ENCODE measurements around the gene NFKB1. TPM values are rescaled to one million over a fixed set of nuclear protein-coding genes. Genes with fewer than 3 reads are reported as not detected.
"Not testable (repeated sequence)": the region's sequence is repeated elsewhere in the genome, so short reads cannot be mapped to it uniquely, and the experiment has no call there.

The NFKB1 gene
- total and polyA plus RNA-seq, 5 donors, result 8.8 to 24.0 (median 21.8) TPM

DNA sequence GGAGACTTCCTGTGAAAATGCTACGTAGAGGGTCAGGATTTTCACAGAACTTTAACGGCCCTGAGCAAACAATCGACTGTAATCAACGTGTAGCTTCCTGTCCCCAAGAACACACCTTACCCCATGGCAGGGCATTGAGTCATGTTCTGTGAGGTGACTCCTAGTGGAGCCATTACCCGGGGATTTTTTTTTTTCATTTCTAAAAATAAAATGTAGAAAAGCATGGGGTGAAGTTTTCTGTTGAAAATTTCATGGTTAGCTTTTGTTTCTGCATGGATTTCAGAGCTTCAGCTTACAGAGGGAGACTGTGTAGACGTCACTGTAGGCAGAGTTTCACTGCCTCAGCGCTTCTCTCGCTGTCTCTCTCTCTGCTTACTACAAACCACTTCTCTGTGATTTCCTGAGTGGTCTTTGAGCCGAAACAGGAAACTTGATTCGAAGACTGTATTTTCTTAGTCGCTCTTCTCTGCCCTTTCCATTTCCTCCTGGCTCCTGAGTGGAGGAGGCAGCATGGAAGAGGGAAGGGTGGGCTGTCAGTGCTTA, 111.7 kb downstream of the NFKB1 start:
- H3K27ac ChIP-seq (ENCODE audit: low read length), result no peak overlapping the region
- H3K4me3 ChIP-seq (ENCODE audit: low read length), result no peak overlapping the region
- no peaks in the 10 kb centered on the region for H3K4me1 ChIP-seq (ENCODE audit: control insufficient read depth, insufficient read depth, low read length)
- DNase-seq, result no peak
- peak in 1 of 2 donors; percentile 52 for ATAC-seq
- H3K9me3 ChIP-seq (ENCODE audit: control insufficient read depth, low read length), result no peaks in the 10 kb centered on the region
- intact Hi-C loops (cut with DNase I), result loop anchor here in 1 of 4 donors (10.0 kb wide), 1 partner anchor 158 kb away; no protein-coding TSS in a partner anchor
- no peaks in the 10 kb centered on the region for H3K27me3 ChIP-seq (ENCODE audit: control insufficient read depth, insufficient read depth)
- 51% methylated on average over 11 of the region's 11 CpGs for WGBS

DNA sequence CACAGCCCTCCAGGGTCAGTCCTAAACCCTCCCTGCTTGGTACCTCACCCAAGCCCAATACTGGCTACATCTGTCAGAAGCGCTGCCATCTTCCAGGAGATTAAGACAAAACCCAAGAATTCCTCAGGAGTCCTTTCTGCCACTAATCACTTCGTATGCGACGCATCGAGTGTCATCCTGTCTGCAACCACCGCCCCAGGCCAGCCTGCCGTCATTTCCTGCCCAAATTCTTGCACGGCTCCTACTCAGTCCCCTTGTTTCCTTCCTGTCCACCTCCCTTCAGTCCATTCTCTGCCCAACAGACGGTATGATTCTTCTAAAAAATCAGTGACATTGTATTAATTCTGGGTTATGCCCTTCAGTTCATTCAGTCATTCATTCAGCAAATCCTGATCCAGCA, 113.6 kb downstream of the NFKB1 start:
- peak; percentile 34 to 74 for ATAC-seq
- DNase-seq, result no peak
- H3K27ac ChIP-seq (ENCODE audit: low read length), result peak overlapping the region; percentile 20
- H3K4me3 ChIP-seq (ENCODE audit: low read length), result no peak overlapping the region
- no peaks in the 10 kb centered on the region for H3K27me3 ChIP-seq (ENCODE audit: control insufficient read depth, insufficient read depth)
- WGBS, result 66% methylated on average over 9 of the region's 9 CpGs
- intact Hi-C loops (cut with DNase I), result loop anchor here in 1 of 4 donors (10.0 kb wide), 1 partner anchor 160 kb away; no protein-coding TSS in a partner anchor
- H3K4me1 ChIP-seq (ENCODE audit: control insufficient read depth, insufficient read depth, low read length), result no peaks in the 10 kb centered on the region
- no peaks in the 10 kb centered on the region for H3K9me3 ChIP-seq (ENCODE audit: control insufficient read depth, low read length)

DNA sequence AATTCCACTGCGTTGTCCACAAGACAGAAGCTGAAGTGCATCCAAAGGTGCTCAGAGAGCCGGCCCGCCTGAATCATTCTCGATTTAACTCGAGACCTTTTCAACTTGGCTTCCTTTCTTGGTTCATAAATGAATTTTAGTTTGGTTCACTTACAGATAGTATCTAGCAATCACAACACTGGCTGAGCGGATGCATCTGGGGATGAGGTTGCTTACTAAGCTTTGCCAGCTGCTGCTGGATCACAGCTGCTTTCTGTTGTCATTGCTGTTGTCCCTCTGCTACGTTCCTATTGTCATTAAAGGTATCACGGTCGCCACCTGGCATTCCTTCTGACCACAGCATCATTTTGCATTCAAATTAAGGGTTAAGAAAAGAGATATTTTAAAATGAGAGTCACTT, 115.5 kb downstream of the NFKB1 start:
- H3K4me3 ChIP-seq (ENCODE audit: low read length), result no peak overlapping the region
- no peak for DNase-seq
- H3K27me3 ChIP-seq (ENCODE audit: control insufficient read depth, insufficient read depth), result no peaks in the 10 kb centered on the region
- H3K9me3 ChIP-seq (ENCODE audit: control insufficient read depth, low read length), result no peaks in the 10 kb centered on the region
- WGBS, result 63% methylated on average over 9 of the region's 9 CpGs
- no peak for ATAC-seq
- H3K4me1 ChIP-seq (ENCODE audit: control insufficient read depth, insufficient read depth, low read length), result peaks cover 2% of the 10 kb centered on the region
- H3K27ac ChIP-seq (ENCODE audit: low read length), result no peak overlapping the region
- intact Hi-C loops (cut with DNase I), result loop anchor here in 1 of 4 donors (10.0 kb wide), 1 partner anchor 162 kb away; no protein-coding TSS in a partner anchor

DNA sequence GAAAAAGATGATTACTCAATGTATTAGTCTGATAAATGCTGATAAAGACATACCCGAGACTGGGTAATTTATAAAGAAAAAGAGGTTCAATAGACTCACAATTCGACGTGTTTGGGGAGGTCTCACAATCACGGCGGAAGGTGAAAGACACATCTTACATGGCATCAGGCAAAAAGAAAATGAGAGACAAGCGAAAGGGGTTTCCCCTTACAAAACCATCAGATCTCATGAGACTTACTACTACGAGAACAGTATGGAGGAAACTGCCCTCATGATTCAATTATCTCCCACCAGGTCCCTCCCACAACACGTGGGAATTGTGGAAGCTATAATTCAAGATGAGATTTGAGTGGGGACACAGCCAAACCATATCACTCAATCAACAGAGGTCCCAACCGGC, 117.9 kb downstream of the NFKB1 start:
- not testable (repeated sequence) for ATAC-seq; H3K9me3 ChIP-seq (ENCODE audit: control insufficient read depth, low read length); H3K27ac ChIP-seq (ENCODE audit: low read length); H3K4me1 ChIP-seq (ENCODE audit: control insufficient read depth, insufficient read depth, low read length); H3K27me3 ChIP-seq (ENCODE audit: control insufficient read depth, insufficient read depth); DNase-seq; H3K4me3 ChIP-seq (ENCODE audit: low read length)
- 67% methylated on average over 9 of the region's 9 CpGs for WGBS
- intact Hi-C loops (cut with DNase I), result loop anchor here in 1 of 4 donors (10.0 kb wide), 1 partner anchor 164 kb away; no protein-coding TSS in a partner anchor

DNA sequence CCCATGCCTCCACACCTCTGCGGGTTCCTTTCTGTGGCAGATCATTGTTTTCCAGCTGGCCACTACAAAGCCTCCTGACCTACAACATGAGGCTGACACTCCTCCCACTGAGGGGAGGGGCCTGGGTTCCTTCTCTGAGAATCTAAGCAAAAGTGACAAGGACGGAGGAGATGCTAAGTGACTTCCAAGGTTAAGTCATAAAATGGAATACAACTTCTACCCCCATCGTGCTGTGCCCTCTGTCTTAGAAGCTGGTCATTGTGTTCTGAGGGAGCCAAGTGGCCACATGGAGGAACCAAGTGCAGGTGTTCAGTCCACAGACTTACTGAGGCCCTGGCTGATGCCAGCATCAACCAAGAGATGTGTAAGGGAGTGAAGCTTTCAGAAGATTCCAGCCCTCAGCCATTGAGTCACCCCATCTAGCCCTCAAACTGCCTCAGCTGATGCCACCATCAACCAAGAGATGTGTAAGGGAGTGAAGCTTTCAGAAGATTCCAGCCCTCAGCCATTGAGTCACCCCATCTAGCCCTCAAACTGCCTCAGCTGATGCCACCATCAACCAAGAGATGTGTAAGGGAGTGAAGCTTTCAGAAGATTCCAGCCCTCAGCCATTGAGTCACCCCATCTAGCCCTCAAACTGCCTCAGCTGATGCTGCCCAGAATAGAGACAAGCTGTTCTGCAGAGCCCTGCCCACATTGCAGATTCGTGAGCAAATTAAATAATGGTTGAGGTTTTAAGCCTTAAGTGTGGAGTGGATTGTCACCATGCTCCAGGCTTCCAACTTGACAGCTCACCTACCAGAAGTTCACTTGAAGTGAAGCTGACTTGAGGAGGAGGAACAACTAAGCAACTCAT, 118.8 kb downstream of the NFKB1 start:
- peak; percentile 7 to 10 for ATAC-seq
- H3K4me1 ChIP-seq (ENCODE audit: control insufficient read depth, insufficient read depth, low read length); H3K27me3 ChIP-seq (ENCODE audit: control insufficient read depth, insufficient read depth); H3K4me3 ChIP-seq (ENCODE audit: low read length); H3K27ac ChIP-seq (ENCODE audit: low read length); H3K9me3 ChIP-seq (ENCODE audit: control insufficient read depth, low read length); DNase-seq: not testable (repeated sequence)
- 65% methylated on average over 4 of the region's 4 CpGs for WGBS
- intact Hi-C loops (cut with DNase I), result loop anchor here (2.0 to 10.0 kb wide), 8 partner anchors 165 to 477 kb away; partner anchors contain the start of gene BDH2 (in 3 of the 4)

DNA sequence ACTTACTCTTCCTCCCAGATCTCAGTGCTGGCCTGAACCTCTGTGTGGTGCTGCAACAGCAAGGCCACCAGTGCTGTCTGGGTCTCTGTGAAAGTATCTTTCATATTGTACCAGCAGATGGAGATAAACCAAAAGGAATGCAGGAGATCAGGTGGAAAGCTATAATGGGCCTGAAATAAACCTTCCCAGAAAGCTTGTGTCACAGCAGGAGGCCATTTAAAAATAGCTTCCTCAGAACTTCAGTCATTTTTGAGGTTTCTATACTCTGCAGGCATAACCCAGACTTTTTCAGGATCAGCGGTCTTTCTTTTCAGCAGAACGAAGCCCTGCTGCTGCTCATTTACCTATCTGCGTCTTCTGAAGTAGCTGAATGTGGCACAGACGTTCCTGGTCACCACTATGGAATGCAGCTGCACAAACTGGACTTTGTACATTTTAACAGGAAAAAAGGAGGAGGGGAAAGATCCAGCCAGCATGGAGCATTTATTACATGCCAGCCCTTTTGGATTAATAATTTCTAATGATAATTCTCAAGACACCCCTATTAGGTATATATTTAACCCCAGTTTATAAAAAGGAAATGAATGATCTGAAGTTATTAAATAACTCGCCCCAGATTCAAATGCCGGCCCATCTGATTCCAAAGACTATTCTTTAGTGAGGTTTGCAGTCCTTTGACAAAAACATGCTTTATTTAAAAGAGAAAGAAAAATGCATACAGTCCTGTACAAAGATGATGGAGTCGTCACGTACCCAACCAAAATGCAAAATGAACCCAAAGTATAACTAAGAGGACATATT, 119.7 kb downstream of the NFKB1 start:
- no peaks in the 10 kb centered on the region for H3K27me3 ChIP-seq (ENCODE audit: control insufficient read depth, insufficient read depth)
- no peak overlapping the region for H3K27ac ChIP-seq (ENCODE audit: low read length)
- WGBS, result 77% methylated on average over 8 of the region's 8 CpGs
- H3K4me3 ChIP-seq (ENCODE audit: low read length), result no peak overlapping the region
- intact Hi-C loops (cut with DNase I), result loop anchor here (2.0 to 10.0 kb wide), 7 partner anchors 176 to 476 kb away; partner anchors contain the start of gene BDH2 (in 3 of the 4)
- DNase-seq (peak in 1 of 3 donors; percentile 66), ATAC-seq (peak; percentile 85 to 94)
- no peaks in the 10 kb centered on the region for H3K9me3 ChIP-seq (ENCODE audit: control insufficient read depth, low read length)
- H3K4me1 ChIP-seq (ENCODE audit: control insufficient read depth, insufficient read depth, low read length), result peaks cover 2% of the 10 kb centered on the region

- ATAC-seq, result no peak
- intact Hi-C loops (cut with DNase I), result loop anchor here (5.0 to 10.0 kb wide), 6 partner anchors 179 to 474 kb away; partner anchors contain the start of gene BDH2 (in 3 of the 4)
- 53% methylated on average over 5 of the region's 5 CpGs for WGBS
These were observed 122.5 kb downstream of the NFKB1 start for GRCh38 chr4:102623622-102624021.

DNA sequence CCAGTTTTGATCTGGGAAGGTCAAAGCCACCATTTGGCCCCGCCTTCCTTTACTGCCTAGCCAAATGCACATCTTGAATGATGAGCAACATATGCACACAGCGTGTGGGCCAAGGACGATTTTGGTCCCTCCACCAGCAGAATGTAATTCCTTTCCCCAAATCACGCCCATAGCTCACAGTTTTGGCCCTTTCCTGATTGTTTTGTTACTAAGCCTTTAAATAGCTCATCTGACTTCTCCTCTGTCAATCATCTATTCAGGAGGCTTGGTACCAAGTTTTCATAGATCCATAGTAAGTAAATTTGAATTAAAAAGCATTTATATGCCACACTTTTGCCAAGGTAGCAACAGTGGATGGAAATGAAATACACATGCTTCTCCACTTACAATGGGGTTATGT, 123.3 kb downstream of the NFKB1 start:
- Histone ChIP-seq H3K27me3 (ENCODE audit: control insufficient read depth, insufficient read depth) (no peaks in the 10 kb centered on the region), H3K9me3 (ENCODE audit: control insufficient read depth, low read length) (no peaks in the 10 kb centered on the region), H3K4me1 (ENCODE audit: control insufficient read depth, insufficient read depth, low read length) (peaks cover 2% of the 10 kb centered on the region), H3K4me3 (ENCODE audit: low read length) (no peak overlapping the region), H3K27ac (ENCODE audit: low read length) (no peak overlapping the region)
- intact Hi-C loops (cut with DNase I), result loop anchor here (5.0 to 10.0 kb wide), 6 partner anchors 180 to 473 kb away; partner anchors contain the start of gene BDH2 (in 3 of the 4)
- ATAC-seq (no peak), DNase-seq (no peak)
- WGBS, result 96% methylated on average over 4 of the region's 4 CpGs

More at GRCh38 chr4:102623622-102624021, 122.5 kb downstream of the NFKB1 start:
- H3K4me3 ChIP-seq (ENCODE audit: low read length), result no peak overlapping the region
- no peaks in the 10 kb centered on the region for H3K27me3 ChIP-seq (ENCODE audit: control insufficient read depth, insufficient read depth)
- no peak for DNase-seq
- no peaks in the 10 kb centered on the region for H3K9me3 ChIP-seq (ENCODE audit: control insufficient read depth, low read length)
- no peak overlapping the region for H3K27ac ChIP-seq (ENCODE audit: low read length)
- peaks cover 2% of the 10 kb centered on the region for H3K4me1 ChIP-seq (ENCODE audit: control insufficient read depth, insufficient read depth, low read length)

- H3K9me3 ChIP-seq (ENCODE audit: control insufficient read depth, low read length), result no peaks in the 10 kb centered on the region
- peaks cover under 1% of the 10 kb centered on the region for H3K4me1 ChIP-seq (ENCODE audit: control insufficient read depth, insufficient read depth, low read length)
- no peak overlapping the region for H3K27ac ChIP-seq (ENCODE audit: low read length)
- no peaks in the 10 kb centered on the region for H3K27me3 ChIP-seq (ENCODE audit: control insufficient read depth, insufficient read depth)
- H3K4me3 ChIP-seq (ENCODE audit: low read length), result no peak overlapping the region
- intact Hi-C loops (cut with DNase I), result loop anchor here in 2 of 4 donors (10.0 kb wide), 3 partner anchors 181 to 469 kb away; partner anchors contain the start of gene BDH2 (in 2 of the 2)
- WGBS, result 52% methylated on average over 3 of the region's 3 CpGs
- ATAC-seq, result peak; percentile 85 to 92
- DNase-seq, result peak; percentile 56 to 67 (median 62)
These were observed 124.2 kb downstream of the NFKB1 start for GRCh38 chr4:102625232-102625930.

All from right cardiac atrium (tissue), 5 donors.